GM18868 (cell line): Measurements from ENCODE around the gene RASGRF2.
"Not testable (repeated sequence)": the region's sequence is repeated elsewhere in the genome, so short reads cannot be mapped to it uniquely, and the experiment has no call there.

Source experiments
- ATAC-seq: cut with Tn5 transposase; IDR thresholded peaks from one replicate; pipeline ENCODE4 v1.9.1; 2021; ENCODE audit warnings: mild to moderate bottlenecking, moderate library complexity; ENCODE audit not compliant: unreplicated experiment

RASGRF2 gene

DNA sequence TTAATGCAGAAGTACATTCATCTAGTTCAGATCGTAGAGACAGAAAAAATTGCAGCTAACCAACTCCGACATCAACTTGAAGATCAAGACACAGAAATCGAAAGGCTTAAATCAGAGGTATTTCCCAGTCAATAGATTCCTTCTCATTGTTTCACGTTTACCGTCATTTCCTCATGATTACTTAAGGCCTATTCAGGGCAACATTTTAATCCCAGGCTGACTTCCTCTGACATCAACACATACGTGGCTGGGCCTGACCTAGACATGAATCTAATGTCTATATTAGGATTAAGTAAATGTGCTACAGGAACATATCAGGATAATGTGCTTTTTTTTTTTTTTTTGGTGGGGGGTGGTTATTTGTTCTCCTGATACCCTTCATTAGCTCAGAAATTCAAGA lies 107.9 kb downstream of the RASGRF2 start:
- no peak for ATAC-seq

DNA sequence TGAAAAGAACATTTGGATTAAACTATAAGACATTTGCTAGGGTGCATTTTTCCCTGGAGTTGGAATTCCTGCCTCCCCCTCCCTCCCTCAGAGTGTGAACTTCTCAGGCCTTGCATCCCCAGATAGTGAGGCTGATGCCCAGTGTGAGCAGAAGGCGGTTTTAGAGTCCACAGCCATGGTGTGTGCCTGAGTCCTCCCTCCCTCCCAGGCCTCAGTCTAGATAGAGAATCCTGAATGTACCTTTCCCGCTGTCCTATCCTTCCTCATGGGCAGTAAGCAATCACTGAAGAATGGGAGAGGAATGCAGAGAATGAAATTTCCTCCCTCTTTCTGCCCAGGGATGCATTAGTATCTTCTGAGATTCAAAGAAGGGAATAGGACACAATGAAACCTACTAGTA lies 108.5 kb downstream of the RASGRF2 start:
- ATAC-seq: no peak

DNA sequence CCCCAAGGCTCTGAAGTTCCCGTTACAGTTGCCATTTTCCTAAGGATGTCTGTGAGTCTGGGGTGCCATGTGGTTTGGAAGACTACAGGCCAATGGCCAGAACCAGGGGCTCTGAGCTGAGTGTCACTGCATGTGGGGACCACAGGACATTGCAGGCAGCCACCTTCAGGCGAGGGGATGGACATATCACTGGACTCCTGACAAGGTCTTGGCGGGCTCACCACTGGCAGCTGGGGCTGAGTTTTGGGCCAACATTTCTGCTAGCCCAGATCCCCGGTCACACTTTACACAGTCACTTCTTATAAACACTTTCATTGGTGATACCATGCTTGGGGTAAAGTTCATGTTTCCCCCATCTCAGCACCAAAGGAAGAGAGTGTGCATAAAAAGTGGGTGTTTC lies 109.8 kb downstream of the RASGRF2 start:
- ATAC-seq: no peak

DNA sequence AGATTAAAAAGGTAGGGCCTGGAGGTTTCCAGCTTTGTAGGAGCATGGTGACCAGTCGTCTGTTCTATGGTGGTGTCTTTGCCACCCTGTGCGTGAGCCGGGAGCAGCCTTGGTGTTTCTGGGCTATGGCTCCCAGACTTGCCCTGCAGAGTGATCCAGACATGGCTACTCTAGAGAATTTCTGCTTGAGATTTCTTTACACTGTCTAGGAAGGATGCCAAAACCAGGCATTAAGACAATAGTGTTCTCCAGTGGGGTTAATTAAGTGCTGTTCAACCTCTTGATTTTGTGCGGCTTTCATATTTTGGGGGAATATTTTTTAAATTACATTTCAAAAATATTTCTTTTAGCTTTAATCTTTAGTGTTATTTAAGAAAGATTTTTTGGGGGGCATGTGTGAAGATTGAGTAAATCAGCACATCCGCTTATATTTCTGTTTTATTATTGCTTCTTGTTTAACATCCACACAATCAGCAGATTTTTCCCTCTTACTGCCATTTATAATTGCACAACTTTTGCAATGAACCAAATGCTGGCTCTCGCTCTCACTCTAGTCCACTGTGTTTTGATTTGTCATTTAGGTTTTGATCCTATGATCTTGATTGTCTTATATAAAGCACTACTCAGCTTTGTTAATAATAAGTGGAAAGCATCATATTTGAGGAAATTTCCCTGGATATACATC lies 110.5 kb downstream of the RASGRF2 start:
- no peak for ATAC-seq

DNA sequence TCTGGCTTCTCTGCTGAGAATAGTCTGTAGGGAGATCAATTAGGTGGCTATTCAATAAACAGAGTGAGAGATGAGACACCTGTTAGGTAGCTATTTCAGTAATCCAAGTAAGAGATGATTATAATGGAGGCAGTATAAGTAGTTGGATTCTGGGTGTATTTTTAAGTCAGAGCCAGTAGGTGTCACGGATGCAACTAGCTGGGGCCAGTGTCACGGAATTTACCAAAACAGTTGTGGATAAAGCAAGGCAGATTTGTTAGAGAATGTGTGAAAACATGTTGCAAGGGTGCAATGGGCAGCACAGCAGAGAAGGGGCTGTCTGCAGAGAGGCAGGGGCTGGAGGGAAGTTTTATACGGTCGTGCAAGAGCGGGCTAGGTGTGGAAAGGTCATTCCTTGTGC lies 114.9 kb downstream of the RASGRF2 start:
- ATAC-seq: no peak

DNA sequence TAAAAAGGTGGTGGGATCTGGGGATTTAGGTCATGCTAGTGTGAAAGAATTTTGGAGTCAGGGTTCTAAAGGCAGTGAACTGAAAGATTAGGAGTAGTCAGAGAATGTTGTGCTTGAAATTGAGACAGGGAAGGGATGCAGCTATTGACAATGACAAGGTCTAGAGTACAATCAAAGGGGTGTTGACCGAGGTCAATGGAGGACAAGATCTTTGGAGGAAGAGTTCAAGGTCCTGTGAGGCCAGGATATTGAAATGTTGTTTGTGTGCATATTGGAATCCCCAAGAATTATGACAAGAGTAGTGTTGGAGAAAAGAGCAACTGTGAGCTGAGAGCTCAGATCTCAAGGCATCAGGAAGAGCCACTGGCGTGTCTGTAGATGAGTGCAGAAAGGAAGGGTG lies 116.9 kb downstream of the RASGRF2 start:
- no peak for ATAC-seq

DNA sequence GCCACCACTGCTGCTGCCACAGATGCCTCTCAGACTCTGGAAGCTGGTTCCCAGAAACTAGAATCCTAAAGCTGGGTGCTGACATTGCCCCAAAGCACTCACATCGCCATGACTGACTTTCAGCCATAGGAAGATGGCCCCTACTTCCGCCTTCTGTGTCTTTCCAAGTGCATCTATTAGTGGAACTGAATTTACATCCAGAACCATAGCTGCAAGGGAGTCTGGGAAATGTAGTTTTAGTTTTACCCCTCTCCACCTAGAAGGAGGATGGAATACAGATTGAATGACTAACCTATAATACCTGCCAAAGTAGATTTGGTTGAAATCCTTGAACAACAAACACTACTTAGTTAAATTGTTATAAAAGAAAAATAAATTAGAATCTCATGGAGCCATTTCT lies 118.8 kb downstream of the RASGRF2 start:
- no peak for ATAC-seq

DNA sequence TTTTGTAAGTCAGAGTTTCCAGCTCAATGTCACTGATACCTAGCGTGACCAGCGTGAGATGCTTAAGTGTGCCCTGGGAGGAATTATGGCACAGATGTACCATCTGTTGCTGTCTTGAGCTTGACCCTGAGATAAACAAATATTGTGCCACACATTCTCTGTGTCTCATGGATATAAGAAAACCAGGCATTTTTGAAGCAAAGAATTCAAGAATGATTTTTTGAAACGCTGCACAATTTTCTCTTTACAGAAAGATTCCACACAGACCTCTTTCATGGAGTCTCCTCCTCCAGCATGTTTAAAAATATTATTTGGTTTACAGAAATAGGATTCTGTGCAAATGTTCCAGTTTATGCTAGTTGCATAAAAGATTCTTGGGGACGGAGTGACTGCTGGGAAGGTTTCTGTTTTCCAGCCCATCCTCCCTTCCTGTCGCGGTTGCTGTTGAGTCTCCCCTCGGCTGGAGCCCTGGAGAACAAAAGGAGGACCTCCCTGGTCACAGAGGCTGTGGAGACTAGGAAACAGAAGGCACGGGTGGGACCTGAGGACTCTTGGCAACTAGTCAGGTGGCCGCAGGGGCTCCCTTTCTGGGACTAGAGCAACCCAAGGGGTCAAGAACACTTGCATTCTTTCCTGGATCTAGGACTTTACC lies 120.8 kb downstream of the RASGRF2 start:
- ATAC-seq: no peak

DNA sequence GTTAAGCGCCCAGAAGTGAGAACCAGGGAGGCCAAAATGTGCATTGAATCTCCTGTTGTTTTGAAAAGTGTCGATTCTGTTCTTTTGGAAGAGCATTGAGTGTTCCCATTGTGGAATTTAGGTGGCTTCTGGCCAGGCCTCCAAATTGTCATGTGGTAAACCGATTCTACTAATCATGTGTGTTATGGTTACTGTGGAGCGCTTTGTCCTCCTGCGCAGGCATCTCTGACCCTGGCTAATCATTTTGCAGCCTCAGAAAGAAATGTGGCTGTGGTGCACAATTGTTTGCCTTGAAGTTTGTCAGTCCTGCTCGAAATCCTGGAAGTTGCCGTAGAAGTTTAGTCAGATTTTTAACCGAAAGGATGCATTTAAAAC lies 121.3 kb downstream of the RASGRF2 start:
- ATAC-seq: no peak

DNA sequence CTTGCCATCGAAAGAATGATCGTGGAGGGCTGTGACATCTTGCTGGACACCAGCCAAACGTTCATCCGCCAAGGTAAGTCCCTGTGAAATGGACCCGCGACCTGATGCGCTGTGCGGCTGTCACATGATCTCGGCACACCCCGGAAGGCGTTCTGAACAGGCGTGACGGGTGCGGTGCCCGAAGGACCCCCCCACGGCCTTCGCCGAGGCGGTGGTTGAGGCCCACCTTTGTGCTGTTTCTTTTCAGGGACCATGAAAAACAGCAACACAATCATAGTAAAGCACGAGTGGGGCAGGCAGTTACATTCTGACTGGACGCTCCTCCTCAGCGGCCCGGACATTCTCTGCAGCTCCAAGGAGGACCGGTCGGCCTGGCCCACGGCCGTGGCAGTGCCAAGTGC lies 126.7 kb downstream of the RASGRF2 start:
- ATAC-seq: no peak

DNA sequence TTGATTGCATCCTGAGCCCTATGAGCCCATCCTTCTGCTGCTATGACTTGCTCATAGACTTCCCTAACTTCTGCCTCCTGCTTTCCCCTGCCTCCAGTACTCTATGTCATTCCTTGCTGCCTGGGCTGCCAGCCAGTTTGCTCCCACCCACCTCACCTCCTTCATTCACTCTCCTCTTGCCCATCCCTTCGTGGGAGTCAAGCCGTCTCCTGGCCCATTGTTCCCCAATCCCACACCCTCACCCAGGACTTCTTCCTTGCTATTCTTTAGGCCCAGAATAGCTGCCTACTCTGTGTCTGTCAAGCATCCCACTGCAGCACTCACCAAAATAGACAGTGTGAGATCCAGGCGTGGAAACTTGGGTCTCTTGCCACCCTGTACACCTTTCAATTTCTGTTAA lies 131.0 kb downstream of the RASGRF2 start:
- ATAC-seq: no peak

DNA sequence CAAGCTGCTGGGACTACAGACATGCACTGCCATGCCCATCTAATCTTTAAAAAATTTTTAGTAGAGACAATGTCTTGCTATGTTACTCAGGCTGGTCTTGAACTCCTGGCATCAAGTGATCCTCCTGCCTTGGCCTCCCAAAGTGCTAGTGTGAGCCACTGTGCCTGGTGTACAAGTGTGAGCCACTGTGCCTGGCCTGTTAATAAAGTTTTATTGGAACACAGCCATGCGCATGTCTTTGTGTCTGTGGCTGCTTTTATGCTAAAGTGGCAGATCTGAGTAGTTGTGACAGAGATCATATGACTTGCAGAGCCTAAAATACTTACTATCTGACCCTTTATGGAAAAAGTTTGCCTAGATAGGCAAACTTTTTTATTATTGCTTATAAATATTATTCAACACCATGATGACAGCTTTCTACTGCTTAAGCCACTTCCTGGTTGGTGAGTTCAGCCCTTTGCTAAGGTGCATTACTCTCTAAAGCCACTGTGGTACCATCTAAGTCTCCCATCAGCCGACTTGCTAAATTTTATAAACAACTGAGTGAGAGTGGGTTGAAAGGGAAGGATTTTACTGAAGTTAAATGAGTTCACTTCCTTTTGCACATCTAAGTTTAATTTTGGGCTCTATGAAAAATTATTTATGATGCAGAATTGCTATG lies 133.5 kb downstream of the RASGRF2 start:
- ATAC-seq: no peak

DNA sequence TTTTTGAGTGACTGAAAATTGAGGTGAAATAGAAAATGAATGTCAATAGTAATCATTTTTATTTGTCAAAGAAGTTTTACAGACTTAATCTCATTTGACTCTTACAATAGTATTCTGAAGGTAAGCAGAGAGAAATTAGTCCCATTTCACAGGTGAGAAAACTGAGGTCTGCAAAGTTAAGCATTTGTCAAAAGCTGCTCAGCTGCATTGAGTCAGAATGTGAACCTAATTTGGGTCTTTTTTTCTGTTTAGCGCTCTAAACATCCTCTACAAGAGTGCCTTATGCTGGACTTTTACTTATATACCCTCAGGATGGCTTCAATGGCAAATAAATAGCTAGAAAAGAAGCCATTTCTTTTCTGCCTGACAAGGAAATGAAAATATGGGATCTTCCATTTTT lies 135.7 kb downstream of the RASGRF2 start:
- ATAC-seq: no peak

DNA sequence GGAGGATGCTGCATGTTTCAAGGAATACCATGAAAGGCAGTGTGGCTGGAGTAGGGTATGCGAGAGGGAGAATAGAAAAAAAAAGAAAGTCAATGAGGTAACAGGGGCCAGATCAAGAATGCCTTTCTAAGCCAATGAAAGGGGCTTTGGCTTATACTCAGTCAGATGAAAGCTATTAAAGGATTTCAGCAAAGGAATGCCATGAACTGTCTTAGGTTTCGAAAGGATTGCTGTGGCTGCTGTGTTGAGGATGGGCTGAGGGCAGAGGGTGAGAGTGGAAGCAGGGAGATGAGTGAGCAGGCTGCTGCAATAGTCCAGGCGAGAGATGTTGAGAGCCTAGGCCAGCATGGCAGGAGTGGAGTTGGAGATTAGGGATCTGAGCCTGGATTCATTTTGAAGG lies 137.6 kb downstream of the RASGRF2 start:
- ATAC-seq: no peak

DNA sequence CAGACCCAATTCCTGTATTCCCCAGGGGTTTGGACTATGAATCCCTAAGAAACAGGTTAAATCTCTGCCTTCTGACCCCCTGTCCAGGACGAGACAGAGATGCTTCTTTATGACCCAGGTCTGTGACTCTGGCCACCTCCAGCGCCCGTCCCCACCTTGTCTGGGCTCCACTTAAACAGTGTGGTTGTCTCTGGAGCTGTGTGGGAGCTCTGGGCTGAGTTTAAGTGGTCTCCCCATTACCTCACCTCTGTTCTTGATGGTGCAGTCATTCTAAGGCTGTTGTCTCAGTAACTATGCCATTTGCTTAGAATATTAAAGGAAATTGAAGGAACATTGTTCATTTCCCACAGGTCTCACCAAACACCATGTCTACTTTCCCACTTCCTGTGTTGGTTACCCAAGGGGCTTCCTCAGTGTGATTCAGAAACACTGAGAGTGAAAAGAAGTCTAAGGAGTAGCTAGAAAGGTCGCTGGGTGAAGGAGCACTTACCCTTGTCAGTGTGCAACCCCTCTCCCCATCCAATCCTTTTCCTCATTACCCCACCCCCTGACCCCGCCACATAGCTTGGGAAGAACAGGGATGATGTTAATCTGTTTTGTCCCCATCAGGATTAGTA lies 145.2 kb downstream of the RASGRF2 start:
- no peak for ATAC-seq

DNA sequence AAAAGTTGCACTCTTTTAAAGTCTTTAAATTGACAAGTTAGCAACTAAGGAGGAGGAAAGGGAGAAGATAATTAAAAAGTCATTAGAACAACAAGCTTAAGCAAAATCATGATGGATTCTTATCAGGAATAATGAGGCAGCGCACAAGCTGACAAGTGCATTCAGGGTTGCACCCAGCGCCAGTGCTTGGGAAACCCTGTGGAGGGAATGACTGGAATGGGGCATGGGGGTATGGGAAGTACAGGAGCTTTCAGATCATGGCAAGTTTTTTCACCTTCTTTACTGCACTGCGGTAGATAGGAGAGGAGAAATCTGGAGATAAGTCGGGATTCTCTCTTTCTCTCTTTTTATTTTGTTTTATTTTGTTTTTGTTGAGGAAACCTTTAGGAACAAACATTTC lies 155.1 kb downstream of the RASGRF2 start:
- no peak for ATAC-seq

DNA sequence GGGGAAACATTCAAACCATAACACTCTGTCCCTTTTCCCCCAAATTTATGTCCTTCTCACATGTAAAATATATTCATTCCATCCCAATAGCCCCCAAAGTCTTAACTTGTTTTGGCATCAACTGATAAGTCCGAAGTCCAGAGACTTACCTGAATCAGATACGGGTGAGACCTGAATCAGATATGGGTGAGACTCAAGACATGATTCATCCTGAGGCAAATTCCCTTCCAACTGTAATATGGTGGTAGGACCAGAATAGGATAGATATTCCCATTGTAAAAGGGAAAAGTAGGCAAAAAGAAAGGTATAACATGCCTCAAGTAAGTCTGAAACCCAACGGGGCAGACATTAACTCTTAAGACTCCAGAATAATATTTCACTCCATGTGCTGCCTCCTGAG lies 157.4 kb downstream of the RASGRF2 start:
- ATAC-seq: no peak

DNA sequence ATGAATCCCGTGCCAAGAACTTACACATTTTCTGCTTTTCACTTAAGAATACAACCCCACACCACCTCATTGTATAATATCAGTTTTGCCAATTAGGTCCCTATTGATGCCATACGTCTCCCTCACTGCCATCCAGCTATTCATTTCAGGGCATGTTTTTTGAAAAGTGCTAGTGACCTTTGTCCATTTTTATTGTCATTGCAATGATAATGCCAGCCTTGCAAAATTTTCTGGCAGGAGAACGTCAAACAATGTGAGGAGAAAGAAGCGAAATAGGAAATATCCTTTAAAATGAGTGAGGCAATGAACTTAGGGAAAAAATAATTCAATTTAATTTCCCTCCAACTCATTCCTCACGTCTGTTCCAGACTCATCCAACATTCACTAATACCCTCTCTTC lies 161.1 kb downstream of the RASGRF2 start:
- ATAC-seq: no peak

DNA sequence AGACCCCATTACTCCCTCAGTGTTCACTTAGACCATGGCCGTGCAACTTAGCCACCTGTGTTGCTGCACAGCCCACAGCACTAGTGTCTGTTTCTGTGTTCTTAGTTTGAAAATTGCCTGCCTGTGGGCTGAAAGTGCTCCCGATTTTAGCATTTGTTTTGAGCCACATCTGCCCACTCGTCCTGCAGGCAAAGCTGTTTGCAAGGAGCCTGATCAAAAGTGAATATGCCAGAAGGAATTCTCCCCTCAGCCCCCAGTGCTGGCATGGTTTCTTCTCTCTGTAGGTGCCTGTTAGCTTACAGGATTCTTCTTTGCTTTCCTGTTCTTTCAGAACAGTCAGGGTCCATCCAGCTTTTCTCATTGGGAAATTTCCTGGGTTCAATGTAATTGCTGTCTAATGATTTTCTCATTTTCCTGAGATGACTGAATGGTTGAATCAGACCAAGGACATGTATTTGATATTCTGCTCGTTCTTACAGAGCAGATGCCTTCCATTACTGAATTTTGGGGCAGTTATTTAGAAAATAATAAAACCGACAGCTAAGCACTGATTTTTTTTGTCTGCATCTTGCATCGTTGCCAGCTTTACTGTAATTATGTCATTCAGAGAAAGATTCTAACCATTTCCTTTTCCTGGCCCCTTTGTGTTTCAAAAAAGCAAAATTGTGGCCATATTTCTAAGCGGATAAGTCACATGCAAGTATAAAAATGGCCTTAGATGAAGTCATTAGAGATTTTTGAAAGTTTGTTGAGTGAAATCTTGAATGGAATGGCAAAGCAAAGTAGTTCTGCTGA lies 161.9 kb downstream of the RASGRF2 start:
- ATAC-seq: no peak

DNA sequence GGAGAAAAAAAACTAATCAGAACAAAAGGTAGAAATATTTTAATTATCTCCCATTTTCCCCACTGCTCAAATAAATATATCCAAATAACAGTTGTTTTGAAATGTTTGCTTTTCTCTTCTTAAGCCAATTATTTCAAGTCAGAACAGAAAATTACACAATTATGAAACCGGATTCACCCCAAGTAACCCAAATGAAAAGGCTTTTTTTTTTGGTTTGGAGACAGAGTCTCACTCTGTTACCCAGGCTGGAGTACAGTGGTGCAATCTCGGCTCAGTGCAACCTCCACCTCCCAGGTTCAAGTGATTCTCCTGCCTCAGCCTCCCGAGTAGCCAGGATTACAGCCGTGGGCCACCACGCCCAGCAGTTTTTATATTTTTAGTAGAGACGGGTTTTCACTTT lies 164.5 kb downstream of the RASGRF2 start:
- not testable (repeated sequence) for ATAC-seq

DNA sequence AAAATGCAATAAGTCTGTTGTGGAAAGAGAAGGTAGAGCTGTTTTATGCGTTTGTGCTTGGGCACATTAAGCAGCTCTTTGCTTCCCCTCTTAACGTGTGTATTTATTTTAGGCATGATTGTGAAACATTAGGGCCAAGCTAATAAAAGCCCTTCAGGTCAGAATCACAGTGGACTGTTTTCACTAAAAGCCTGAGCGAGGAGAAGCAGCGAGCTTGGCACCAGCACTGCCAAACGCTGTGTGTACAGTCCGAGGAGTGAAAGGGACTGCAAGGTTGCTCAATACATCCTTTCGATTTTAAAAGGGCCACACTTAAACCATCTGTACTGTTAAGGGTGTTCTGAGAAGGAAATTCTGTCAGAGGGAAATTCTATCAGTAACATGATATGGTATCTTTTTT lies 165.8 kb downstream of the RASGRF2 start:
- ATAC-seq: no peak
